ENCODE data around the gene CCDC6.

The CCDC6 gene

DNA sequence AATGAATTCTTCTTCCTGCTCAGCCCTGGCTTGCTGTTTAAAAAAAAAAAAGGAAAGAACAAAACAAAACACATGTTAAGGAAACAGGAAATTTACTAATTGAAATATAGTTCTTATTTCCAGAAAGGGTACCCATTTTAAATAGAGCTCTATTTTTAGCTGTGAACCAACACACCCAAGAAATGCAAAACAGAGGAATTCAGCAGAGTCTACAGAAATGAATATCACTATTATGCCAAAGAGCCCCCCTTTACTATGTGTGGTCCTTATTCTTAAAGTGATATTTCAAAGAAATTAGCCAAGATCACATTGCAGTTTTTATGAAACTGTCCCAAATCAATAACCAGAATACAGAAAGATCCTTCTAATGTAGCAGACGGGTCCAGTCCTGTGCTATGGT lies 53.7 kb downstream of the CCDC6 start:
- H3K9me3 Mint-ChIP-seq: no peaks in the 10 kb centered on the region
- no peaks in the 10 kb centered on the region for H3K27me3 Mint-ChIP-seq (ENCODE audit: low read depth, poor library complexity)
- H3K27ac Mint-ChIP-seq: no peak overlapping the region
- DNase-seq: no peak
- TF ChIP-seq, protein P1, sequence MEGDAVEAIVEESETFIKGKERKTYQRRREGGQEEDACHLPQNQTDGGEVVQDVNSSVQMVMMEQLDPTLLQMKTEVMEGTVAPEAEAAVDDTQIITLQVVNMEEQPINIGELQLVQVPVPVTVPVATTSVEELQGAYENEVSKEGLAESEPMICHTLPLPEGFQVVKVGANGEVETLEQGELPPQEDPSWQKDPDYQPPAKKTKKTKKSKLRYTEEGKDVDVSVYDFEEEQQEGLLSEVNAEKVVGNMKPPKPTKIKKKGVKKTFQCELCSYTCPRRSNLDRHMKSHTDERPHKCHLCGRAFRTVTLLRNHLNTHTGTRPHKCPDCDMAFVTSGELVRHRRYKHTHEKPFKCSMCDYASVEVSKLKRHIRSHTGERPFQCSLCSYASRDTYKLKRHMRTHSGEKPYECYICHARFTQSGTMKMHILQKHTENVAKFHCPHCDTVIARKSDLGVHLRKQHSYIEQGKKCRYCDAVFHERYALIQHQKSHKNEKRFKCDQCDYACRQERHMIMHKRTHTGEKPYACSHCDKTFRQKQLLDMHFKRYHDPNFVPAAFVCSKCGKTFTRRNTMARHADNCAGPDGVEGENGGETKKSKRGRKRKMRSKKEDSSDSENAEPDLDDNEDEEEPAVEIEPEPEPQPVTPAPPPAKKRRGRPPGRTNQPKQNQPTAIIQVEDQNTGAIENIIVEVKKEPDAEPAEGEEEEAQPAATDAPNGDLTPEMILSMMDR (IDR thresholded peaks at IDR 0.05): no peak
- no peaks in the 10 kb centered on the region for H3K4me1 Mint-ChIP-seq
- H3K4me3 Mint-ChIP-seq: no peak overlapping the region
- peaks cover 33% of the 10 kb centered on the region for H3K36me3 Mint-ChIP-seq (ENCODE audit: low read depth)

DNA sequence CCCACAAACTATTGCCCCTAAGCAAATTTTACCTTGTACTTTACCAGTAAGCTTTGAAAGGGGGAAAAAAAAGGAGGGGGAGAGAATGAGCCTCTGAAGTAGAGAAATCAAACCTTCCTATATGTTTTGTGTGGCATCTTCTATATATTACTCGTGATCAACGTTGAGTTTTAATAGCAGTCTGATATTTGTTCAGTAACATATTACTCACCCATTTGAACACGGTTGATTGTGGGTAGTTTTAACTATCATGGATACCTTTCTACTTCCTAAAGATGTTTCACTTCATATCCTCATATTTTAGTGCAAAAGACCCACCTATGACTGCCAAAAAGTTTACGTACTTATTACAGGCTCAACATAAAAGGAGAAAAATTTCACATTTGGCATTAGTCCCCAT lies 54.5 kb downstream of the CCDC6 start:
- Mint-ChIP-seq H3K4me1 (no peaks in the 10 kb centered on the region), H3K36me3 (ENCODE audit: low read depth) (peaks cover 39% of the 10 kb centered on the region), H3K9me3 (no peaks in the 10 kb centered on the region), H3K27ac (no peak overlapping the region), H3K27me3 (ENCODE audit: low read depth, poor library complexity) (no peaks in the 10 kb centered on the region), H3K4me3 (no peak overlapping the region)
- TF ChIP-seq, protein P1 (IDR thresholded peaks at IDR 0.05): no peak
- no peak for DNase-seq

GRCh38 chr10:59847888-59848287 lies 58.5 kb downstream of the CCDC6 start:
- no peak overlapping the region for H3K27ac Mint-ChIP-seq
- H3K4me1 Mint-ChIP-seq: no peaks in the 10 kb centered on the region
- DNase-seq: no peak
- TF ChIP-seq, protein P1 (IDR thresholded peaks at IDR 0.05): no peak
- H3K27me3 Mint-ChIP-seq (ENCODE audit: low read depth, poor library complexity): no peaks in the 10 kb centered on the region
- H3K4me3 Mint-ChIP-seq: no peak overlapping the region
- H3K9me3 Mint-ChIP-seq: no peaks in the 10 kb centered on the region
- H3K36me3 Mint-ChIP-seq (ENCODE audit: low read depth): peaks cover 61% of the 10 kb centered on the region

DNA sequence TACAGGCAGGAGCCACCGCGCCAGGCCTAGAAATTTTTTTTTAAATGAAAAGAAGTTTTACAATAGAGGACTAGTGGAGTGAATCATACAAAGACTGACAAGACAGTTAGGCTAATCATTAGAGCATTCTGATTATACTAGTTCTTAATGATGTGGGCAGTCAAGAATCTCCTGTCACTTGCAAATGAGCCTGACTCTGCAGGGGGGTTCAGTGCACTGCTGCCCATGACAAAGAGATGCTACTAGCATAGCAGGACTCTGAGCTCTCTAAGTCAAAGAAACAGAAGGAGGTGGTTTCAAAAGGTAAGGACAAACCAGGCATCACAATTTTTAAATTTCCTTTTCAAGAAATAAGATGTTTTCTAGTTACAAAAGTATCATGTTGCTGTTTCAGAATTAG lies 59.0 kb downstream of the CCDC6 start:
- Mint-ChIP-seq H3K27ac (no peak overlapping the region), H3K4me1 (no peaks in the 10 kb centered on the region), H3K4me3 (no peak overlapping the region), H3K27me3 (ENCODE audit: low read depth, poor library complexity) (no peaks in the 10 kb centered on the region), H3K9me3 (no peaks in the 10 kb centered on the region), H3K36me3 (ENCODE audit: low read depth) (peaks cover 63% of the 10 kb centered on the region)
- TF ChIP-seq, protein P1 (IDR thresholded peaks at IDR 0.05): no peak
- no peak for DNase-seq

DNA sequence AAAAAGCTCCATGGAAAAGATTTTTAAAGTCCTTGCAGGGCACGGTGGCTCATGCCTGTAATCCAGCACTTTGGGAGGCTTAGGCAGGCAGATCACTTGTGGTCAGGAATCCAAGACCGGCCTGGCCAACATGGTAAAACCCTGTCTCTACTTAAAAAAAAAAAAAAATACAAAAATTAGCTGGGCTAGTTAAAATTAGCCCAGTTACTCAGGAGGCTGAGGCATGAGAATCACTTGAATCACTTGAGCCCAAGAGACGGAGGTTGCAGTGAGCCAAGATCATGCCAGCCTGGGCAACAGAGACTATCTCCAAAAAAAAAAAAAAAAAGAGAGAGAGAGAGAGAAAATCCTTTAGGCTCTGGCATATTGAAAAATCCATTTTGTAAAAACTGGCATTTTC lies 61.9 kb downstream of the CCDC6 start:
- Mint-ChIP-seq H3K36me3 (ENCODE audit: low read depth) (peaks cover 68% of the 10 kb centered on the region), H3K9me3 (no peaks in the 10 kb centered on the region), H3K27ac (peak overlapping the region; percentile 85), H3K27me3 (ENCODE audit: low read depth, poor library complexity) (no peaks in the 10 kb centered on the region), H3K4me3 (no peak overlapping the region), H3K4me1 (no peaks in the 10 kb centered on the region)
- no peak for DNase-seq
- TF ChIP-seq, protein P1 (IDR thresholded peaks at IDR 0.05): no peak

- TF ChIP-seq, protein P1 (IDR thresholded peaks at IDR 0.05): no peak
- Mint-ChIP-seq H3K27me3 (ENCODE audit: low read depth, poor library complexity) (no peaks in the 10 kb centered on the region), H3K9me3 (no peaks in the 10 kb centered on the region), H3K4me1 (no peaks in the 10 kb centered on the region), H3K4me3 (no peak overlapping the region), H3K27ac (no peak overlapping the region), H3K36me3 (ENCODE audit: low read depth) (peaks cover 68% of the 10 kb centered on the region)
- DNase-seq: no peak
Measured at GRCh38 chr10:59843748-59844147, 62.6 kb downstream of the CCDC6 start.

All from nephron progenitor cell (in vitro differentiated cells).